SK-N-SH (cell line): ENCODE measurements around the gene ZMYND15. TPM values are rescaled to one million over a fixed set of nuclear protein-coding genes. Genes with fewer than 3 reads are reported as not detected.

Experiments
- CTCF ChIA-PET: fragments of 300-600, 350-600 bp; formaldehyde crosslinking; extraction: SDS; loops from one replicate; lab custom pipeline; 2021; lab: Yijun Ruan, JAX
- POLR2A ChIA-PET: fragments of 350-600 bp; sonication (Branson Sonifier 250); formaldehyde crosslinking; extraction: SDS; loops from one replicate; lab custom pipeline; 2020; ENCODE audit warnings: antibody characterized with exemption, inconsistent platforms; lab: Yijun Ruan, JAX
- DNase-seq: peaks from one replicate; pipeline ENCODE4 v3.0.0; 2012
- H2AFZ ChIP-seq: fragments of 200-600 bp; sonication (generic); 2 replicates; pipeline ENCODE4 v1.8.1; 2016; ENCODE audit warnings: antibody characterized with exemption, mild to moderate bottlenecking, low read depth
- H3F3A ChIP-seq: fragments of 200-600 bp; sonication (generic); replicated peaks from 2 replicates; pipeline ENCODE3; 2016; ENCODE audit warnings: antibody characterized with exemption, mild to moderate bottlenecking; ENCODE audit not compliant: insufficient read depth
- H3K27ac ChIP-seq, 2 experiments: fragments of 200-500 bp in 1 of 2; fragments of 200-600 bp in 1 of 2; sonication (Bioruptor generic) in 1 of 2; sonication (generic), shearing (Covaris generic) in 1 of 2; 2 replicates each; pipeline versions ENCODE4 v1.5.1 to v1.6.1; 2014 to 2016; ENCODE audit warnings: low read depth in 2 of 2, inconsistent platforms in 1 of 2, low read length in 1 of 2, mild to moderate bottlenecking in 1 of 2, mixed read lengths in 1 of 2
- H3K27me3 ChIP-seq: fragments of 200-600 bp; sonication (generic), shearing (Covaris generic); 2 replicates; pipeline ENCODE4 v1.6.1; 2016; ENCODE audit warnings: mixed run types; ENCODE audit not compliant: insufficient read depth
- H3K36me3 ChIP-seq, 2 experiments: fragments of 200-500 bp in 1 of 2; fragments of 200-600 bp in 1 of 2; sonication (Bioruptor generic) in 1 of 2; sonication (generic) in 1 of 2; replicated peaks in 1 of 2; 2 replicates each; pipeline versions ENCODE3 to v1.5.1; 2014 to 2016; ENCODE audit warnings: low read length in 1 of 2, mild to moderate bottlenecking in 1 of 2; ENCODE audit not compliant: insufficient read depth in 2 of 2, control insufficient read depth in 1 of 2
- H3K4me1 ChIP-seq, 2 experiments: fragments of 200-500 bp in 1 of 2; fragments of 200-600 bp in 1 of 2; sonication (Bioruptor generic) in 1 of 2; sonication (generic), shearing (Covaris generic) in 1 of 2; 2 replicates each; pipeline versions ENCODE4 v1.5.1 to v1.6.1; 2014 to 2016; ENCODE audit warnings: low read depth in 1 of 2, low read length in 1 of 2, mixed run types in 1 of 2; ENCODE audit not compliant: insufficient read depth in 2 of 2, control insufficient read depth in 1 of 2
- H3K4me2 ChIP-seq: fragments of 200-600 bp; sonication (generic), shearing (Covaris generic); 2 replicates; pipeline ENCODE4 v1.6.1; 2017; ENCODE audit warnings: mixed run types
- H3K4me3 ChIP-seq, 2 experiments: fragments of 200-500 bp in 1 of 2; fragments of 200-600 bp in 1 of 2; sonication (Bioruptor generic) in 1 of 2; sonication (generic), shearing (Covaris generic) in 1 of 2; 2 replicates each; pipeline versions ENCODE4 v1.5.1 to v1.8.1; 2014 to 2016; ENCODE audit warnings: low read depth in 2 of 2, inconsistent platforms in 1 of 2, low read length in 1 of 2, mild to moderate bottlenecking in 1 of 2, mixed read lengths in 1 of 2, moderate library complexity in 1 of 2
- H3K79me2 ChIP-seq: fragments of 200-600 bp; sonication (generic); 2 replicates; pipeline ENCODE4 v1.8.1; 2017; ENCODE audit warnings: mild to moderate bottlenecking; ENCODE audit not compliant: insufficient read depth
- H3K9ac ChIP-seq: fragments of 200-600 bp; sonication (generic); 2 replicates; pipeline ENCODE4 v1.6.1; 2017; ENCODE audit warnings: mixed run types
- H3K9me2 ChIP-seq: fragments of 200-600 bp; sonication (generic); 2 replicates; pipeline ENCODE4 v1.6.1; 2017; ENCODE audit warnings: mixed run types
- H3K9me3 ChIP-seq: fragments of 200-600 bp; sonication (generic); 2 replicates; pipeline ENCODE4 v1.6.1; 2017; ENCODE audit warnings: mixed run types, mild to moderate bottlenecking, moderate library complexity
- H4K20me1 ChIP-seq: fragments of 200-600 bp; sonication (generic); 2 replicates; pipeline ENCODE4 v1.6.1; 2017; ENCODE audit warnings: mild to moderate bottlenecking, mixed run types; ENCODE audit not compliant: insufficient read depth
- CTCF ChIP-seq: fragments of 200-600 bp; sonication (generic); IDR thresholded peaks from 2 replicates; pipeline ENCODE4 v1.6.1; 2017; ENCODE audit warnings: antibody characterized with exemption, mild to moderate bottlenecking, moderate library complexity
- ELF1 ChIP-seq: IDR thresholded peaks from 2 replicates; pipeline ENCODE4 v1.4.0; 2012
- EP300 ChIP-seq, 2 experiments: IDR thresholded peaks; 2 replicates each; pipeline versions ENCODE4 v1.4.0 to v1.6.1; 2012; ENCODE audit warnings: borderline replicate concordance in 1 of 2, low read depth in 1 of 2, low read length in 1 of 2
- EZH2phosphoT487 ChIP-seq: fragments of 200-600 bp; sonication (generic); IDR thresholded peaks from 2 replicates; pipeline ENCODE4 v1.6.1; 2017; ENCODE audit warnings: low read depth, mixed run types, mild to moderate bottlenecking, antibody characterized with exemption, moderate library complexity, borderline replicate concordance
- FOXM1 ChIP-seq: IDR thresholded peaks from 2 replicates; pipeline ENCODE4 v1.4.0; 2012; ENCODE audit warnings: low read depth, mild to moderate bottlenecking
- GABPA ChIP-seq: IDR thresholded peaks from 2 replicates; pipeline ENCODE4 v1.4.0; 2012; ENCODE audit warnings: low read depth, mild to moderate bottlenecking
- MEF2A ChIP-seq: IDR thresholded peaks from 2 replicates; pipeline ENCODE4 v1.4.0; 2012; ENCODE audit warnings: low read depth, borderline replicate concordance
- MXI1 ChIP-seq: IDR thresholded peaks from 2 replicates; pipeline ENCODE4 v1.6.1; 2012; ENCODE audit warnings: mild to moderate bottlenecking, low read depth, low read length, improper control_type of control experiment
- NFIC ChIP-seq: IDR thresholded peaks from 2 replicates; pipeline ENCODE4 v1.4.0; 2012; ENCODE audit warnings: borderline replicate concordance
- NRF1 ChIP-seq: IDR thresholded peaks from 2 replicates; pipeline ENCODE4 v1.6.1; 2012; ENCODE audit warnings: low read depth, mild to moderate bottlenecking, low read length
- RAD21 ChIP-seq: IDR thresholded peaks from 2 replicates; pipeline ENCODE4 v1.6.1; 2012; ENCODE audit warnings: mild to moderate bottlenecking, low read length
- RCOR1 ChIP-seq: fragments of 150-350 bp; IDR thresholded peaks from 2 replicates; pipeline ENCODE4 v1.6.1; 2017; ENCODE audit warnings: antibody characterized with exemption, low read length
- RFX5 ChIP-seq: IDR thresholded peaks from 2 replicates; pipeline ENCODE4 v1.6.1; 2012; ENCODE audit warnings: mild to moderate bottlenecking, improper control_type of control experiment, low read length
- SIN3A ChIP-seq: IDR thresholded peaks from 2 replicates; pipeline ENCODE4 v1.6.1; 2012; ENCODE audit warnings: low read depth, mild to moderate bottlenecking, low read length, moderate library complexity, borderline replicate concordance
- TAF1 ChIP-seq: IDR thresholded peaks from 2 replicates; pipeline ENCODE4 v1.6.1; 2012; ENCODE audit warnings: low read depth, mild to moderate bottlenecking, low read length, moderate library complexity, borderline replicate concordance
- TCF12 ChIP-seq: IDR thresholded peaks from 2 replicates; pipeline ENCODE4 v1.4.0; 2012
- TEAD4 ChIP-seq: IDR thresholded peaks from 2 replicates; pipeline ENCODE4 v1.4.0; 2012; ENCODE audit warnings: mild to moderate bottlenecking, borderline replicate concordance; ENCODE audit not compliant: insufficient read depth
- YY1 ChIP-seq: IDR thresholded peaks from 2 replicates; pipeline ENCODE4 v1.4.0; 2012; ENCODE audit warnings: low read depth, mild to moderate bottlenecking
- whole genome bisulfite sequencing: methylation state at CpG from one replicate; pipeline ENCODE4 v1.1.6; 2017; ENCODE audit warnings: low lambda C conversion rate; 5-methylcytosine and 5-hydroxymethylcytosine counted together
- polyA plus RNA-seq, 3 experiments: library from polyadenylated mRNA; depleted of rRNA; stranded (reverse); fragments of >200 nt; gene quantifications; 2 replicates each; pipeline ENCODE4 v1.2.3, GENCODE V29; 2012
- TF ChIP-seq, protein P1 (sequence below): fragments of 150-350 bp; IDR thresholded peaks from 2 replicates; pipeline ENCODE4 v1.6.1; 2017; ENCODE audit warnings: antibody characterized with exemption, low read length, low read depth, borderline replicate concordance

Gene ZMYND15
- polyA plus RNA-seq, 1 of the 3 experiments (the other 2 are of a cell fraction): 0.08 TPM

GRCh38 chr17:4743216-4743615 lies 3.6 kb downstream of the ZMYND15 start:
- ChIA-PET CTCF (interaction anchor here (1.2 to 2.5 kb wide), 2 partner anchors 42 to 47 kb away, joined by 3 to 6 read pairs; no protein-coding TSS in a partner anchor), POLR2A (no interaction called here)
- Histone ChIP-seq H3K36me3 (no peaks in the 10 kb centered on the region), H3K4me3 (no peak overlapping the region), H3K4me2 (no peak overlapping the region), H3K79me2 (no peaks in the 10 kb centered on the region), H2AFZ (no peak overlapping the region), H4K20me1 (no peaks in the 10 kb centered on the region), H3K4me1 (peaks cover 0 to 7% of the 10 kb centered on the region in 2 experiments; a peak in 1 of 4 replicates), H3K27ac (no peak overlapping the region), H3K9ac (no peak overlapping the region), H3F3A (peaks cover 11% of the 10 kb centered on the region), H3K9me3 (no peaks in the 10 kb centered on the region), H3K9me2 (no peaks in the 10 kb centered on the region), H3K27me3 (peaks cover 47% of the 10 kb centered on the region)
- no peak for DNase-seq
- WGBS: 78% methylated on average over 7 of the region's 8 CpGs
- no peak for TF ChIP-seq TAF1
- TF ChIP-seq GABPA: no peak
- TF ChIP-seq, protein P1, sequence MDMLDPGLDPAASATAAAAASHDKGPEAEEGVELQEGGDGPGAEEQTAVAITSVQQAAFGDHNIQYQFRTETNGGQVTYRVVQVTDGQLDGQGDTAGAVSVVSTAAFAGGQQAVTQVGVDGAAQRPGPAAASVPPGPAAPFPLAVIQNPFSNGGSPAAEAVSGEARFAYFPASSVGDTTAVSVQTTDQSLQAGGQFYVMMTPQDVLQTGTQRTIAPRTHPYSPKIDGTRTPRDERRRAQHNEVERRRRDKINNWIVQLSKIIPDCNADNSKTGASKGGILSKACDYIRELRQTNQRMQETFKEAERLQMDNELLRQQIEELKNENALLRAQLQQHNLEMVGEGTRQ: no peak
- TF ChIP-seq FOXM1: no peak
- TF ChIP-seq EZH2phosphoT487: no peak
- no peak for TF ChIP-seq NFIC
- no peak for TF ChIP-seq NRF1
- TF ChIP-seq RFX5: no peak
- no peak for TF ChIP-seq TCF12
- no peak for TF ChIP-seq EP300 (IDR thresholded peaks at IDR 0.05; ENCODE audit: borderline replicate concordance in 1 of 2, low read depth in 1 of 2, low read length in 1 of 2)
- TF ChIP-seq MXI1: no peak
- TF ChIP-seq RCOR1: no peak
- no peak for TF ChIP-seq RAD21
- TF ChIP-seq YY1: no peak

DNA sequence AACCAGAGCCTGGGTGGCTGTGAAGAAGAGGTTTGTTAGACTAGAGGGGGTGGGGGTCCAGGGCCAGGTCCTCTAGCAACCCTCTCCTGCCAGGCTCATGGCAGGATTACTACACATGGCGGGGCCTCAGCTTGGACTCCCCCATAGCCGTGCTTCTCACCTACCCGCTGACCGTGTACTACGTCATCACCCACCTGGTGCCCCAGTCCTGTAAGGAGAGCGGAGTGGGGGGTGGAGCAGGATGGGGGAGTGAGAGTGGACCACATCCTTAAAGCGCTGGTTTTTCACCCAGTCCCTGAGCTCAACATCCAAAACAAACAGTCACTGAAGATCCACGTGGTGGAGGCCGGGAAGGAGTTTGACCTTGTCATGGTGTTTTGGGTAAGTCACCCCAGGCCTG lies 4.3 kb downstream of the ZMYND15 start:
- Histone ChIP-seq H3K27ac (no peak overlapping the region), H3K9me3 (no peaks in the 10 kb centered on the region), H3F3A (peaks cover 11% of the 10 kb centered on the region), H3K4me3 (no peak overlapping the region)
- 88% methylated on average over 7 of the region's 9 CpGs for WGBS
- no peak for TF ChIP-seq MEF2A
- no peak for TF ChIP-seq CTCF
- TF ChIP-seq FOXM1: no peak
- no peak for TF ChIP-seq TAF1
- no peak for TF ChIP-seq ELF1
- no peak for TF ChIP-seq EP300 (IDR thresholded peaks at IDR 0.05; ENCODE audit: borderline replicate concordance in 1 of 2, low read depth in 1 of 2, low read length in 1 of 2)
- TF ChIP-seq RCOR1: no peak
- no peak for TF ChIP-seq EZH2phosphoT487
- TF ChIP-seq TCF12: no peak
- TF ChIP-seq SIN3A: no peak
- no peak for TF ChIP-seq TEAD4
- no peak for TF ChIP-seq GABPA
- TF ChIP-seq, all 33 proteins: peak for 0
- H3K79me2 ChIP-seq: no peaks in the 10 kb centered on the region
- no peaks in the 10 kb centered on the region for H3K36me3 ChIP-seq
- H3K9me2 ChIP-seq: no peaks in the 10 kb centered on the region
- DNase-seq: no peak
- peaks cover 47% of the 10 kb centered on the region for H3K27me3 ChIP-seq
- H3K4me1 ChIP-seq: peaks cover 0 to 5% of the 10 kb centered on the region in 2 experiments; a peak in 1 of 4 replicates
- H3K4me2 ChIP-seq: no peak overlapping the region
- ChIA-PET CTCF (interaction anchor here (1.2 to 1.9 kb wide), 5 partner anchors 8 to 177 kb away, joined by 3 to 9 read pairs (median 3); partner anchors contain the start of gene GLTPD2), POLR2A (no interaction called here)
- H2AFZ ChIP-seq: no peak overlapping the region
- H3K9ac ChIP-seq: no peak overlapping the region
- H4K20me1 ChIP-seq: no peaks in the 10 kb centered on the region
